Stimulated activated CD4-positive, alpha-beta T cell treated with anti-CD3 and anti-CD28 coated beads, Interleukin-2, amount 100 ng/mL, for 24 hours (primary cell): Measurements from ENCODE around the gene LZTR1.
"Not testable (repeated sequence)": the region's sequence is repeated elsewhere in the genome, so short reads cannot be mapped to it uniquely, and the experiment has no call there.

Source experiments
- DNase-seq, 2 donors: peaks; one replicate each; pipeline ENCODE4 v3.0.0-alpha.2; 2020

Gene LZTR1

DNA sequence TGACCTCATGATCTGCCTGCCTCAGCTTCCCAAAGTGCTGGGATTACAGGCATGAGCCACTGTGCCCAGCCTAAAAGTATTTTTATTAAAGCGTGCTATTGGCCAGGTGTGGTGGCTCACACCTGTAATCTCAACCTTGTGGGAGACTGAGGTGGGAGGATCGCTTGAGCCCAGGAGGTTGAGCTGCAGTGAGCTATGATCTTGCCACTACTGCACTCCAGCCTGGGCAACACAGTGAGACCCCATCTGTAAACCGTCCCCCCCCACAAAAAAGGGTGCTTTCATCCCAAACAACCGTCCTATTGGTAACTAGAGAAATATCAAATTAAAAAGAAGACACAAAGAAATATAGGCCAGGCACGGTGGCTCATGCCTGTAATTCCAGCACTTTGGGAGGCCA, 57.1 kb downstream of the LZTR1 start:
- DNase-seq: not testable (repeated sequence)

- no peak for DNase-seq
Measured at GRCh38 chr22:21041937-21042336, 59.8 kb downstream of the LZTR1 start.

- no peak for DNase-seq
Measured at GRCh38 chr22:21042978-21043859, 61.1 kb downstream of the LZTR1 start.

DNA sequence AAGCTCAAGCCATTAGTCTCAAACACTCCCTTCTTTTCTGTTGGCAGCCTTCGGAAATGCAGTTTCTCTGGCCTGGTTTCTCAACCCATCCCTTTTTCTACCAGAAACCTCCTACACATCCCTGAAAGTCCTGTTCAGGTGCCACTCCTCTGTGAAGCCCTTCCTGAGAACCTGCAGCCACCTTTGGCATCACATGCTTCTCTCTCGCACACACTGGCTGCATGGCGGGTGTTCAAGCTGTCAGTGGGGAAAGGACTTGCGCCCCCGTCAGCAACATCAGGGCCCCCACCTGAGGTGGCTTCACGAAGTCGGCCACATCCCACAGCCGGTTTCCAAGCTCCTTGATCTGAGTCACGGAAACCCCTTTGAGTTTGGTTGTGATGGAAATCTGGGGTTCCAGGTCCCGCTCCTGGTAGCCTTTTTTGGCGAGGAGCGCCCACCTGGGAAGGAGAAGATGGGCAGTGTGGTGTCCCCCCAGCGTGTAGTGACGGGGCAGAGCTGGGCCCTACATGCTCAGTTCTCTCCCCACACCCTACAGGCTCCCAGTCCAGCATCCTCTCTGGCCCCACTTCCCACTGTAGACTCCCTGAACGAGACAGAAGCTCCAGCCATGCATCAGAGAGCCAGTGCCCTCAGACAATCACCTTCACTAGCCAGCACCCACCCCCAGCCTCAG, 61.9 kb downstream of the LZTR1 start:
- DNase-seq: no peak

DNA sequence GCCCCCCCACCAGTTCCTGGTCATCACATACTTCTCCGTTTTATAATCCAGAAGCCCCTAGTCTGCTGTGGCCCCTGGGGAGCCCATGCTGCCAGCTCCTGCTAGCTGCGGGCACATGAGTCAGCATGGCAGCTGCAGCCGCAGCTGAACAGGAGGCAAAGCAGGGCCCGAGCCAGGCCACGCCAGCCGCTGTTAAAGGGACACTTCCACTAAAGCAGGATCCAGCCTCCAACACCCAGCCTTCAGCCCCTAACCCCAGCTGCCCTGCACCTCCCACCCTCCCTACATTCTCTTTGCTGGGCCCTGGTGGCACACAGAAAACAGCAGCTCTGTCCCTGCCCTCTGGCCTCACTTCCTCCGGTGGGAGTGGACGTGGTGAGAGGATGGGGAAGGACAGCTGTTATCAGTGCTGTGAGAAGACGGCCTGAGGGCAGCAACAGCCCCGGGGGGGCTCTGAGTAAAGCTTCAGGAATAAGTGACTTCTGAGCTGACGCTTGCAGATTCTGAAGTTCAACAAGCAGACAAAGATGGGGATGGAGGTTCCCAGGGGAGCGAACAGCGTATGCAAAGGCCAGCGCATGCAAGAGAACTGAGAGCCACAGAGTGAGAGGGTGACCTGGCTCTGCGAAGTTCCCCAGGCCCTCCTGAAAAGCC, 63.0 kb downstream of the LZTR1 start:
- DNase-seq: no peak

- DNase-seq: peak; percentile 74 to 80
Measured at GRCh38 chr22:21045585-21046294, 63.6 kb downstream of the LZTR1 start, which contains the start of gene LRRC74B. Gene LRRC74B, plus strand, starts transcription at chr22:21045946. Its CDS starts 41 bp downstream, at chr22:21045987.

GRCh38 chr22:21047035-21047661, 65.1 kb downstream of the LZTR1 start:
- no peak for DNase-seq

DNA sequence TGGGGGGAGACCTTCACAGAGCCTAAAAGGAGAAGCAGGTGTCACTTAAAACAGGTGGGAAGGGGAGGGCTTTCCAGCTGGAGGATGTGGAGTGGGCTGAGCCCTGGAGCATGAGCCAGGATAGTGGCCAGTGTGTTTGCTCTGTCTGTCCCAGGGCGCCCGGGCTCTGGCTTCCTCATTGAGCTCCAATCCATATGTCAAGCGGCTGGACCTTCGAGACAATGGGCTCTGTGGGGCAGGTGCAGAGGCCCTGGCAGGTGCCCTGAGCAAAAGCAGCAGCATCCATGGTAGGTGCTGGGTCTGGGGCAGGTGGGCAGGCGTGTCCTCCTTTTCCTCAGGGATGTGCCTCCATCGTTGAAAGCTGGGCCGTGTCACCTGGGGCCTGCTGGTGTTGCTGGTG, 65.6 kb downstream of the LZTR1 start:
- DNase-seq: no peak

GRCh38 chr22:21048448-21048847, 66.4 kb downstream of the LZTR1 start:
- DNase-seq: not testable (repeated sequence)
